ENCODE measurements around the gene SIGMAR1.
A peak's percentile ranks its signal among the peaks of the same experiment; 100 is the strongest.

SIGMAR1 gene

GRCh38 chr9:34603610-34604231, 33.9 kb downstream of the SIGMAR1 start:
- peak; percentile 80 for DNase-seq (ENCODE audit: low read depth)

- DNase-seq (ENCODE audit: low read depth), result no peak
Observed at GRCh38 chr9:34601937-34602573, 35.5 kb downstream of the SIGMAR1 start.

GRCh38 chr9:34600908-34601307, 36.7 kb downstream of the SIGMAR1 start:
- DNase-seq (ENCODE audit: low read depth), result no peak

DNA sequence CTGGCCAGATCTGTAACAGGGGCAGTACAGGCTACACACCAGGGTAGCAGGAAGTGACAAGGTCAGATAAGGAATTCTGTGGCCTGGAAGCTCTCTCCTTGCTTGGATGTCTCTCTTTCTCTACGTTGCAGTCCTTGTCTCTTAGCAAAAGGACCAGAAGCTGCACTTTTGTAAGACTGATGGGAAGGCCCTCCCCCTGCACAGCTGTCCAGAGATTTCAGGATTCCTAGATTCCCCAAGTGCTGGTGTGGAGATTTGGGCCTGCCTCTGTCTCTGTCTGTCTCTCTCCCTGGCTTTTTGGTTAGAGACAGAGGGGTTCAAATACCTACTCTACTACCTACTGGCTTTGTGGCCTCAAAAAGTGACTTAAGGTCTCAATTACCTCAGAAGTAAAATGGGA, 38.0 kb downstream of the SIGMAR1 start:
- DNase-seq (ENCODE audit: low read depth), result no peak

GRCh38 chr9:34594177-34594576, 43.4 kb downstream of the SIGMAR1 start:
- no peak for DNase-seq (ENCODE audit: low read depth)

DNA sequence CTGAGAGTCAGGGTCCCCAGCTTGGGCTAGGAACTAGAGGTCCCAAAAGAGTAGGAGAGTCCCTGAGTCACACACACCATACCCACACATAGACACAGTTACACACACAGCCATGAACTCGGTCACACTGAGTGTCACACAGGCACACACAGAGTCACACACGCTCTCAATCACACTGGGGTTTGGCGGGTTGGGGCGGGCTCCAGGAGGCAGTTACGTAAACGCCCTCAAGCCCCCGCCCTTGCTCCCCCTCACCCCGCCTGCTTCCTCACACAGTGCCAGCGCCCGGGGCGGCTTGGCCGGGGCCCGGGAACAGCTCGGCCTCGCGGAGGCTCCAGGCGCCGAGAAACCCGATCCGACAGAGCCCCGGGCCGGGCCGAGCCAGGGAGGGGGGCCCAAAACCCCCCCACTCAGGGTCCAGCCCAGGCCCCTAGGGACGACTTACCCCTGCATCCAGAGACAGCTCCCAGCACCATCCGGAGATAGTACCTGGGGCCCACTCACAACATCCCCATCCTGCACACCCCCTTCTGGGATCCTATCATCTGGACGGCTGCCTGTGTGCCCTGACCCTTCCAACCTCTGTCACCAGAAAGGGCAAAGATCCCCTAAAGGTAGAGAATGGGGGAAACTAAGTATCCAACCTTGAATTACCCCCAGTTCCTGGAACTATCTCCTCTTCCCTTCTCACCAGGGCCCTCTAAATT, 44.5 kb downstream of the SIGMAR1 start:
- no peak for DNase-seq (ENCODE audit: low read depth)

DNA sequence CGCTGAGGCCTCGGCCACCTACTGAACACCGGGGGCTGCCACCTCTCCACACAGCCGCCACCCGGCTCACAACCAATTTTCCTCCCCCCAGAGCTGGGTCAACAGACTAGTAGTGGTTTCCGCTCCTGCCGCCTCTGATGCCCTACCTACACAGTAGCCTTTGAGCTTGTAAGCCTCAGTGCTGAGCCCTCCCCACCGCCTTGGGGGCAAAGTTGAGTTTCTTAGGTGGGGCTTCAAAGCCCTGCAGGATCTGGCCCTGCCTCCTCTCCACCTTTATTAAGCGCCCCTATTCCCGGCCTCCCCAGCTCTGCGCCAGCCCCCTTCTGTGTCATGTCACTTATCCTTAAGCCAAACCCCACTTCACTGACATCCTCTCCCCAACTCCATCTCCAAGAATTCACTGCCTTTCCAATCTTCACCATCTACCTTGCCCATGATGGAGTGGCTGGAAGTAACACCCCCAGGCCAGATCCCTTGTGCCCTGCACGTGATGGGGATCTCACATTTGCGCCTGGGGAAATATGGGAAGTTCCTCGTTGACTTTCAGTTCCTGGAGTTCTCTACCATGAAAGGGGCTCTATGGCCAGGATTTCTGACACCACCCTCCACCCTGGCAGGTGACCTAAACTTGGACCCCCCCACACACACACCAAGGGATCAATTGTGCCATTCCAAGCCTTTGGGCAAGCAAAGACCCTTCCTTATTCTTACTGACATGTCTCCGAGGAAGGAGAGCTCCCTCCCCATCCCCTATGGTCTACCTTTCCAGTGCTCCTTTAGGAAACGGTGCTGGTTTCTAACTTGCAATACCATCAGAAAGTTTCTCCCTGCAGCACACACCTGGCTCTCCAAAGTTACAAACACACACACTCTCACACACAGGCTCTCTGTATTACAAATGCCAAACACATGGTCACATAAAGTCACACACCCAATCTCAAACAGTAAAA, 45.4 kb downstream of the SIGMAR1 start:
- no peak for DNase-seq (ENCODE audit: low read depth)

GRCh38 chr9:34591248-34591916, 46.2 kb downstream of the SIGMAR1 start:
- DNase-seq (ENCODE audit: low read depth), result peak; percentile 72

- DNase-seq (ENCODE audit: low read depth), result no peak
Observed at GRCh38 chr9:34590381-34591247, 47.0 kb downstream of the SIGMAR1 start.

DNA sequence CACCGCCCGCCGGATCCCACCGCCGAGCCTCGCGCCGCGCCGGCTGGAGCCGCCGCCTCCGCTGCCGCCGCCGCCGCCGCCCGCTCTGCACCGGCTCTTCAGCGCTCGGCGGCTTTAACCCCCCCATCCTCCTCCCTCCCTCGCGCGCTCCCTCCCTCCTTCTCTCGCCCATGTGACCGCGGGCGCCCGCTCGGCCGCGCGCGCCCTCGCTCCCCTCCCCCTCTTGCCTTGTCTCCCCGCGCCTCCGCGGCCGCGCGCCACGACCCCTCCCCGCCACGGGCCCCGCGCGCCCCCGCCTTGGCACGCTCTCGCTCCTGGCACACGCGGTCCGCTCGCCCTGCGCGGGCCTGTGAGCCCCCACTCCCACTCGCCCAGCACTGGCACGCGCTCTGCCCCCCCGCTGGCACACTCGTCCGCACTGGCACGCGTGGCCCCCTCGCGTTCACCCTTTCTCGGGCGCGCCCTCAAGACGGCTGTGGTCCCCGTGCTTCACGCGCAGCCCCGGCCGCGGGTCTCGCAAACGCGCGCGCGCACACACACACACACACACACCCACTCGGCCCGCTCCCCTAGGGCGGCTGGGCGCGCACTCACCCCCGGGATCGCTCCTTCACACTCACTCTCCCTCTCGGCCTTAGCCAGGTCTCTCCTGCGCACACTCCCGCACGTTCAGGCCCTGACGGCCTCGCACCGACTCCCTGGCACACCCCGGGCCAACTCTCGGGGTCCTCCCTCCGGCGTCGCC, 47.8 kb downstream of the SIGMAR1 start, which contains the start of gene CNTFR:
CNTFR (minus strand) TSS at position 89 of the 745 bp plus-strand sequence. CDS start 20,743 bp downstream, outside the sequence.
- no peak for DNase-seq (ENCODE audit: low read depth)

DNA sequence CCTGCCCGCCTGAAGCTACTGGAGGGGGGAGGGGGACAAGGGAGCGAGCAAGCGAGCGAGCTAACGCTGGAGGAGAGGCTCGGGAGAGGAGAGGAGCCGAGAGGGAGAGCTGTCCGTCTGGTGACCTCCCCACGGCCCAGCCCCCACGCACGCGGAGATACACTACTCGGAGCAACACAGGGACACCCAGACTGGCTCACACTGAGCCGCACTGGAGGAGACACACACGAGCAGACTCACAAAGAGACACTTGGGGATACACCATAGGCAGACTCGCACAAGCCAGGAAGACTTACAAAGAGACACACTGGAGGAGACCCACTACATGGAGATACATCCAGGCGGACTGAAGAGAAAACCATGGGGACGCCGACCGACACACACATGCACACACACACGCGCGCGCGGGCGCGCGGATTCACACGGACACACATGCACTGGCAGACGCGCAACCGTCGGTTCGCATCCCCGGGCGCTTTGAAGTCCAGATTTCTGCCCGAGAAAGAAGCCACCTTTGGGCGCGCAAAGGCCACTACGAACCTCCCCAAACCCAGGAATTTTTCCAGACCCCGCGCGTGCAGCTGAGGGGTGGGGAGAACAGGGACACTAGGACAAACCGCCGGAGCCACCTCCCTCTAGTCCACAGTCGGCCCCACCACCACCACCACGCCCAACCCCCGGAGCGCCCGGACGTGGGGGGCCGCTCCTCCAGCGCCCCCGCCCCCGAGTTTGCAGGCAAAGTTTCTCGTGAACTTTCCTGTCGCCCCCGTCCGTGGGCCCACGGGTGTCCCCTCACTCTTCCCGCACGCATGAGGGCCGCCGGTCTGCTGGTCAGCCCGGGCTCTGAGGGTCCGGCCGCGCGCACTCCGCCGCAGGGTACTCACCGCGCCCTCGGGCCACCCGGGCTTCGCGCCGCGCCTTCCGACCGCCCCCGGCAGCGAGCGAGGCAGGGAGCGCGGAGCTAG, 48.6 kb downstream of the SIGMAR1 start:
- no peak for DNase-seq (ENCODE audit: low read depth)

DNA sequence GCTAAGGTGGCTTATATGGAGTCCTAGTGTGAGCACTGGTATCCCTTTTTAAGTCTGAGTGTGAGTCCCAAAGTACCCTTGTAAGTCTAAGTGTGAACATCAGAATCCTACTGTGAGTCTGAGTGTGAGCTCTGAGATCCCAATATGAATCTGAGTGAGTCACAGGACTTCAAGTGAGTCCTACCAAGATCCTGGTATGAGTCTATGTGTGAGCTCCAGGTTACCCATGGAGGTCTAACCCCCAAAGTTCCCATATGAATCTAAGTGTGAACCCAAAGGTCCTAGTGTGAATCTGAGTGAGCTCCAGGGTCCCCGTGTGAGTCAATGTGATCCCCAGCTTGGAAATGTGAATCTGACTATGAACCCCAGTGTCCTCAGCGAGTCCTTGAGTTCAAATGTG, 50.3 kb downstream of the SIGMAR1 start:
- DNase-seq (ENCODE audit: low read depth), result no peak

- DNase-seq (ENCODE audit: low read depth), result no peak
Observed at GRCh38 chr9:34585946-34586669, 51.5 kb downstream of the SIGMAR1 start.

- no peak for DNase-seq (ENCODE audit: low read depth)
Observed at GRCh38 chr9:34584970-34585369, 52.6 kb downstream of the SIGMAR1 start.
